HG03060 (cell line): Measurements from ENCODE around the gene MPZL3.

Source experiments
- ATAC-seq: cut with Tn5 transposase; IDR thresholded peaks from one replicate; pipeline ENCODE4 v1.9.1; 2021; ENCODE audit warnings: low read depth, moderate number of reproducible peaks; ENCODE audit not compliant: unreplicated experiment

Gene MPZL3

DNA sequence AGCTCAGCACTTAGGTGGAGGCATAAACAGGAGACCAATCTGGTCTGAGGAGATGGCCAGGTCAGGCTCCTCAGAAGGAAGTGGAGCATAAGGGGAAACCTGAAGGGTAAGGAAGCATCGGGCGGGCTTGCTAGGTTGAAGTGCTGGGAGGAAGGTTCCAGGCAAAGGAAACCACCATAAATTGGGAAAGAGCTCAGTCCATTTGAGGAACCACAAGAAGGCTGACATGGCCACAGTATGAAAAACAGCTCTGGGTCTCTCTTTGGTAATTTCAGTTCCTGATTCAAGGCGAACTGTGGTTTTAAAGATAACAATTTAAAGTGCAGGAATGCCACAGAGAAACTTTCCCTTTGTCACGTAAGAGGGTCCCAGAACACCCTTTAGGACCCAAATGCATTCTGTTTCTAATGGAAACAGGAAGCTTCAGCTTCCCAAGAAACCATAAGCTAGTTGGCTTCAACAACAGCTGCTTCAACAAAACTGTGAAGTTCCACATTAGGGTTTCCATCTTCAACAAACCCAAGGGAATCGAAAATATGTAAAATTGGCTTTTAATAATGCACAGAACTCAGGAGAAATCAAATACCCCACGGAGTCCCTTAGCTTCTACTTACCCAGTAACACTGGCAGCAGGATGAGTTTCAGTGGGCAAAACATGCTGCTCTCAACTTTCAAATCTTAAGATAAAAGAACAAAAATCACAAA, 37.8 kb downstream of the MPZL3 start:
- no peak for ATAC-seq

DNA sequence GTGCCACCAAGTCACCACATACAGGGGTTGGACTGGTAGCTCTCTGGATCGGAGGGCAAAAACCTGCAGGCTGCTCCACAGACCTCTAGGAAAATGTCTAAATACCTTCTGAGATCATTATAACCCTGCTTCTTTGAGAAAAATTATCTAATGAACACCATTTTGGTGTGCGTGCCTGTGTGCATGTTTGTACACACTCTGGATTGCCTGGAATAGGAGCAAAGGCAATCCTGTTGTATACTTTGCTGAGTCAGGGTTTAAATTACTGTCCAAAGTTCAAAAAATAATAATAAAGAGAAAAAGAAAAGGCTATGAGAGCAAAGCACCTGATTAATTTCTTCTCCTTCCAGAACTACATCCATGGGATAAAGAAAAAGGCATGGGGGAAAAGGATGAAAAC, 38.4 kb downstream of the MPZL3 start:
- ATAC-seq, result no peak

DNA sequence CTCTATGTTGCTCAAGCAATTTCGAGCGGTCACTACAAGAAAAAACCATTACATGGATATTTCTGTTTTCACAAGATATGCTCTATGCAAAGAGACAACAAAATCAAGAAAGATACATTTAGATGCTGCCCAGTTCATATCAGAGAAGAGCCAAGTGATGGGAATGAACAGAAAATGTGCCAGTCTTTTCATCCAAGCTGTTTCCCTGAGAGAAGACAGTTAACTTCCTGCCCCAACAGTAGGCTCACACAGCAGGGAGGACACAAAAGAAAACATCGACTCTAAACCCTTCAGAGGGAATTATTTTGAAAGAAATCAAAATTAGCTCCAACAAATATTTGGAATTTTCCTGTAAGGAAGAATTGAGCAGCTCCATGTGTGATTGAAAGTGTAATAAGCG, 39.0 kb downstream of the MPZL3 start:
- ATAC-seq, result no peak

DNA sequence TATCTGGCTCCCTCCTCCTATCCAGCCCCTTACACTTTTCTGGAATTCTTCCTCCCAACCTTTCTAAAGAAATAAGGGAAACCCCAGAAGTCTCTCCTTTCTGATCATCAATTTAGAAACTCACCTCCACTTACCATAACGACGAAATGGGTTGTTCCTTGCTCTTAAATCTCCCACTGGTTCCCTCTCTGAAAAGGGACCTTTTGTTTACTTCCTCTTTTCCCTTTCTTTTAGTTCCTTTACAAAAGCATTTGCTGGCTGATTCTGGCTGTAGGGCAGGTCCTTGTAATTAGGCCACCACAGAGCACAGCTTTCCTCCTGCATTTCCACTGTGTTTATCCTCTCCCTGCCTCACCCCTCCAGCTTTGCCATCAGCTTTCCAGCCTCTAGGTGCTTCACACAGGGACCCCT, 39.4 kb downstream of the MPZL3 start:
- no peak for ATAC-seq

DNA sequence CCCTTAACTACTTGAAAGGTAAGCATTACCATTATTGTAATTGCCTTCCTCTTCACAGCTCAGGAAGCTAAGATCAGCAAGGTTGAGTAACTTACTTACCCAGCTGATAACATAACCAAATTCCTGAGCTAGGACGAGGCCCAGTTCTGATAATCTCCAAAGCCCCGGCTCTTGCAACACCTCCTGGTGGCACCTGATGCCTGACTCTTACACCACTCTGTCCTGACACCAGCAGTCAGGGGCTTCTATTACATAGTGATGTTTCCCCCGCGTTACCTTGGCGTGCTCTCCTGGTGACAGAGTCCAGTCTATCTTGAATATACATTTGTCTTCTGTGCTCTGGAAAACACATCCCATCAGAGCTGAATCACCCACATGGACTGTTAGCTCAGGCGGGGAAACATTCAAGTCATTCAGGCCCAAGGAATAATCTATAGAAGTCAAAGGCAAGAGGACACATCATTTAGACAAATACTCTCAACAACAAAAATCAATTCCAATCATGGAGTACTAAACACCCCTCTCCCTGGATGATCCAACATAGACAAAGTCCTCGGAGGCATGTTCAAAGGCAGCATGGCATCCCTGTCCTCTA, 39.9 kb downstream of the MPZL3 start:
- ATAC-seq, result no peak

DNA sequence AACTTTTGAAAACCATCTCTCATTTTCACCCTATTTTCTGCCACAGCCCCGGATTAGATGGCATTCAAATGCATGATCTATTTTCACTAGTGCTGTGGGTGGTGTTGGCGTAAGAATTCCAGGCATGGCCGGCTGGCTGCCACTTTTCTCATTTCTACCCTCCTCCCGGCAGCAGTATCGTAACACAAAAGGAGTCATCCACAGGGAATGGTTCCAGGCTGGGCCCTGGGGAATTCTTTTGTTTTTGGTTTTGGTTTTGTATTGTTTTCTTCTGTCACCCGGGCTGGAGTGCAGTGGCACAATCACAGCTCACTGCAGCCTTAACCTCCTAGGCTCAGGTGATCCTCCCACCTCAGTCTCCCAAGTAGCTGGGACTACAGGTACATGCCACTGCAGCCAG, 41.2 kb downstream of the MPZL3 start:
- ATAC-seq, result no peak

DNA sequence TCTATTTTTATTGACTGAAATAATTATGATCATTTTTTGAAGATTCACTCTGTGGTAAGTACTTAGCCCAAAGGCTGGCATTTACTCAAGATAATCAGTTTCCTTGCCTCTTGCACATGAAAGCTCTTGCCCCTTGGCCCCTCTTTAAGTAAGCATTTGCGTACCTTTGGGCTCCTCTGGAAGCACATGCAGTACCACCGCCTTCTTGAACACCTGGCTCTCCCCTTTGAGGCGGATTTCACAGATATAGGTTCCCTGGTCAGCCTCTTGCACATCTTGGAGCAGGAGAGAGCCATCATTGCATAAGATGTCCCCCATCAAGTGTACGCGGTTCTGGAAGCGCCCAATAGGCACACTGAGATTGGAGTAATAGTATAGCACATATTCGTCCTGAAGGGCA, 41.8 kb downstream of the MPZL3 start:
- ATAC-seq, result no peak

DNA sequence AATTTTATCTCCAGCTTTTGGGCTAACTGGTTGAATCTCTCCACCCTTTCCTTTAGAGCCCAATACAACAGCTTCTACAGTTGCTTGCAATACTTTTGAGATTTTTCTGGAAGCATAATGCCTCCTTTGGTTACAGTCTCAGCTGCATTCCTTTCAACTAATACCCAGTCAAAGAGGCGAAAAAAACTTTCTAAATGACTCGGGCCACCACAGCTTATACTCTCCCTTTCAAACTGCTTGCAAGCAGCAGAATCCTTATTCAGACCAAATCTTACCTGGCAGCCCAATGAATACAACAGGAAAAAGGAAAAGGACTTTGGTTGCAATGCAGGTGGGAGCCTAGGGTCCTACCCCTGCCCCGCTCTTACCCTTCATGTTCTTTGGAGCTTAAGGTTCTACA, 43.1 kb downstream of the MPZL3 start:
- no peak for ATAC-seq

DNA sequence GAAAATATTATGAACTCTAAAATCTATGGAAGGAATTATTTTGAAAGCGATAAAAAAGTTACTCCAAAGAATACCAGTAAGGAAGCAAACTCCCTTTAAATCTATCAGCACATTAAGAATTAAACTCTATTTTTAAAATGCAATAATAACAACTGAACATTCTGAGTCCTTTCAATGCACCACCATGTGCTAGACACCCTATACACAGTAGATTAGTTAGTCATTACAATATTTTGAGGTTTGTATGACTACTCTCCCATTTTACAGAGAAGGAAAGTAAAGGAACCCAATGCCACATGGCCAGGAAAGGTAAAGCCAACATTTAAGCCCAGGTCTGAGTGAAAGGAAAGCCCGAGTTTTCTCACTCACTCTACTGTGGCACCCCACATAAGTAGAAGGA, 45.1 kb downstream of the MPZL3 start:
- ATAC-seq, result no peak

DNA sequence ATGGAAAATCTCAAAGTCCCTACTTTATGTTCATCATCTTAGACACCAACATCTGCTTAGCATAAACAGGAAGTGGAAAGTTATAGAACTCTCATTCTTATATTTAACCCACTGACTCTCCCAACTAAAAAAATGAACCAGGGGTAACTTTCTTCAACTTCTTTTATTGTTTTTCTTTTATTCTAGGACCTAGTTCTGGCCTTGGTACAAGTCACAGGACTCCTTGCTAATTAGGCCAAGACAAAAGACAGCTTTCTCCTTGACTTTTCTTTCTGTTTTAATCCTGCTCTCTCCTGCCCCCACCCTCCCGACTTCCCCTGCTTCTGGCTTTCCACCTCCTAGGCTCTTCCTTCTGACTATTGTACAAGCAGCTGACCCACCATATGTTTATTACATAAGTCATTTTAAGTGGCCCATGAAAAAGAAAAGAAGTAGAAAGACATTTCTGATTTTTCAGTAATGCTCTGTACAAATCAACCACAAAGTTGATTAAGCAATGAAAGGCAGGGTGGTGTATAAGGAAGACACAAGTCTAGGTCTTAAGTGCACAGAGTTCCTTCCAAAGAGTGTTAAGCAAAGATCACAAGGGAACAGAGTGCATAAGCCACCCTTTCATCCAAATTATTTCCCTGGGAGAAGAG, 45.7 kb downstream of the MPZL3 start:
- ATAC-seq, result no peak

DNA sequence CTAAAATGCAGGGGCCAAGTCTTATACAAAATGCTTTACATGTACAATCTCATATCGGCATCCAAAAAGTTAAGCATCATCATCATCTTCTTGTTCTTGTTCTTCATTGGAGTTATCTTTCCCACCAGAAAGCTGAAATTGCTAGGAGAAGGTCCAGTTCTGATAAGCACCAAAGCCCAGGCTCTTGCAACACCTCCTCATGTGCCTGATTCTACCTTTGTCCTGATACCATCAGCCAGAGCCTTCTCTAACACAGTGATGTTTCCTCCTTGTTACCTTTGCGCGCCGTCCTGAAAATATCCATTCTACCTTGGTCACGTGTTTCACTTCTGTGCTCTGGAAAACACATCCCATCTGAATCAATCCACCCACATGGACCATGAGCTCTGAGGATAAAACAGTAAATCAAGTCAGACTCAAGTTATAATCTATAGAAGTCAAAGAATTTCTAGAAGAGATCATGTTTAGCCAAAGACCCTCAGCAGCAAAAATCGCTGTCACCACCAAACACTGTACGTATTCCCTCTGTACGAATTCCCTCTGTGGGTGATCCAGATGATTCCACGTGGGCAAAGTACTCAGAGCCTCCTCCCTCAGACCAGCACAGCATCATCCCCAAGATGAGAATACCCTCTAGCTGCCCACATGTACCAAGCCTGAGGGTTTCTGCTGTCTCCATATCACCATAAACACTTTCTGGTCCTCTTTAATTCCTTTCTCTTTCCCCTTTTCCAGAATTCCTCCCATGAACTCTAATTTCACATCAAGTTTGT, 46.4 kb downstream of the MPZL3 start:
- ATAC-seq, result no peak

DNA sequence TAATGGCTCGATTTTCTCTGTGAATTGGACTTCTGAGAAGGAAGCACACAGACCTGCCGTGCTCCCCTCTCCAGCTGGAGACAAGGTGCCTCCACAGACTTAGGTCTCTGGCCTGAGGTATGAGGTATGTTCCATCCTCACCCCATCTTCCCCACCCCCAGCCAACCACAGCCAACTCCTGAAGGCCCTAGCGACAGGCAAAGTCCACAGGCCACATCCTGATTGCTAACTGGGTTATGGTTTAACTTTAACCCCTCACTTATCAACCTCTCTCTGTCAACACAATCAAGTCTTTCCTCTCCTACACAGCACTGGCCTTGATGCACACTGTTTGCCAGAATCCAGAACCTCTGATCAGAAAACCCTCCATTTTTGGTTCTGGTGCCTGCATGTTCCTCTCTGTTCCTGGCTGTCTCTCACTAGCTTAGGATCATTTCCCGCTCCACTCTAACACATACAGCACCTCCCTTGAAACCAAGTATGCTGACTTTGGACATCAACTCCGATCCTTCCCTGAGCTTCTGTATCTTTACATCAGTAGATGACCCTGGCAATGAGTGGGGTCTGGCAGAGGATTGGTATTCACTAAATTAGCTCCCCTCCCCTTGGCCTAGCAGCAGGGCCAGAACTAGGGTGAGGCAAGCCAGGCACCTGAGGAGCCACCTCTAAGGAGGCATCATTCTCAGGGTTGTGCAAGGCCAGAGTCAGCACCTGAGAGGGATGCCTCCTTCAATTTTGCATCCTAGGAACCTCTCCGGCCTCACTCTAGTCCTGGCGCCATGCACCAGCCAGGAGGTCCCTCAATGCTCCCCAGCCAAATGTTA, 49.4 kb downstream of the MPZL3 start:
- no peak for ATAC-seq

DNA sequence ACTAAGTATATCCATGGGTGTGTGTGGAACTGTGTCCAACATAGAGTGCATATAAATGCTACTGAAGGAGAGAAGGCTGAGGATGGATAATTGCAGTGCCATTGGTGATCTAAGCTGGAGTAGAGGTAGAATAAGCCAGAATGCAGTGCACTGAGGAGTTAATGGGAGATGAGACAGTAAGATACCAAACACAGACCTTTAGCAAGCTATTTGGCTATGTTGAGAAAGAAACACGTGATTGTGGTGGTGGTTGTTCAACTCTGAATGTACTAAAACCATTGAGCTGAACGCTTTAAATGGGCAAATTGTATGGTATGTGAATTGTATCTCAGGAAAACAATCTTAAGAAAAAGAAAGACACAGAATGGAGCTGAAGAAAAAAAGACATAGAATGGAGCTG, 50.2 kb downstream of the MPZL3 start:
- no peak for ATAC-seq

DNA sequence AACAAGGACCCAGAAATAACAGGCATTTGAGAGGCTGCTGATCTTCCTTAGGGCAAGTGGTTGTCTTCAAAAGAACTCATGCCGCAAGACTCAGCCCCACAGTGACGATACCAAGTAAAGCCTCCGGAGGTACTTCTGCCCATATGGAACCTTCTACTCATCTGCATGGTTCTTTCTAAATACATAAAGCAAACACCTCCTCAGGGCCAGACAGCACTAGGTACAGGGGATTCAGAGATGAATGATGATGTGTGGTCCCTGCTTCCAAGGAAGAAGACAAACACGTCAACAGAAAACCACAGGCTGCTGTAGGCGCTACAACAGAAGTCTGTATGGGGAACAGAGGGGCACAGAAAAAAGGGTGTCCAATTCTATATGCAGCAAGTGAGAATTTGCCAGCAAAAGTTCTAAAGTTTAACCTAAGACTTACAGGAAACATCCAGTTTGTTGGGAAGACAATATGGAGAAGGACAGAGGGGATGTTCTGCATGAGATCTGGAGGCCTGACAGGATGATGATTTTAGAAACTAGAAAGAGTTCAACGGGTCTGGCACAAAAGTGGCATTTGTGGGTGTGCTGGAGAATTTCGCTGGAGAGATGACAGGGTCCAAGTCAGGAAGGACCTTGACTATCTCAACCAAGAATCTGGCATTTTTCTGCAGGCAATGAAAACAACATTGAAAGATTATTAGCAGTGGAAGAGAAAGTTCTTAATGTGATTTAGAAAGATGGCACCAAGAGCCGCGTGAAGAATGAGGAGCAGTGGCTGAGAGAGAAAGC, 51.1 kb downstream of the MPZL3 start:
- no peak for ATAC-seq

DNA sequence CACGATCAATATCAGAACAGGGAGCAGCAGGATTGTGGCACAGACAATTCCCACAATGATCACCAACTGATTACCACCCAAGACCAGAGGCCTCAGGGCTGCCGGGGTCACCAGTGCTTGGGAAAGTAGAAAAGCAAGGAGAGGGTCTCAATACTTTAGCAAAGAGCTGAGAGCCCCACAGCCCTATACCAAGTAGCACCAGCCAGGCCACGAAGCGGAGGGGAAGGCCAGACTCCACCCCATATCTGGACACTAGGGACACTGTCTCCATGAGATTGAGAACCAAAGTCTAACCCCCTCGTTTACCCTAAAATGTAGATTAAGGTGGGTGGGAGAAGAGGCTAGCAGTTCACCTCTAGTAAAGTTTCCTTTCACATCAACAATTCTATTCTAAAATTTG, 51.7 kb downstream of the MPZL3 start:
- no peak for ATAC-seq

DNA sequence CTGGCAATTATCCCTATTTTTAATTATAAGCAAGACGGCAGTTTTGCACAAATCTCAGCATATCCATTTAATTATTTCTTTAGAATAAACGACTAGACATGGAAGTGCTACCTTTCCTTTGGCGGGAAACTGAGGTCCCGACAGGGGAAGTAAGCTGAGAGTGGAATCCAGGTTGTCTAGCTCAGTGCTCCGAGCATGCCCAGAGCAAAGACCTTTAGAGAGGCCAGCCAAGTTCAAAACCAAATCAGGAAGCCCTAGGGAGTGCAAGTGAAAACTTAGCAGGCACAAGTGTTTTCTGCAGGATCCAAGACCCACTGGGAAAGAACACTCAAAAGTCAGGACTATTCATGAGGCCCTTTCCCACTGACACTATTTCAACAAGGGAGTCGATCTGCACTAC, 53.0 kb downstream of the MPZL3 start:
- ATAC-seq, result no peak

DNA sequence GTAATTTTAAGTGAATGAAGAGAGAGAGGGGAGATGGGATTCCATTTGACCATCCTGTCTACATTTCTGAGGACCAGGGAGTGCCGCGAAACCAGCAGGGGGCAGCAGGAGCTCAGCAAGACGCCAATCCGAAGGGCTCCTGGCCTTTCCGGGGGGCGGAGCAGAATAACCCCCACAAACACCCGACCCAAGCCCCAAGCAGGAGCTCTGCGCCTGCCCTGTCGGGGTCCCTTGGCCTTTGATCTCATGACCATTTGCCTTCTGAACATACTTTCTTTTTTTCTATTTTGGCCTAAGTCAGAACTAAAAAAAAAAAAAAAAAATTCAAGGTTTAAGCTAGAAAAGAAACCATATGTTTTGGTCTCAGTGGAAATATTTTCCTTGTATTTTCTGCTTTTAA, 53.8 kb downstream of the MPZL3 start:
- no peak for ATAC-seq

DNA sequence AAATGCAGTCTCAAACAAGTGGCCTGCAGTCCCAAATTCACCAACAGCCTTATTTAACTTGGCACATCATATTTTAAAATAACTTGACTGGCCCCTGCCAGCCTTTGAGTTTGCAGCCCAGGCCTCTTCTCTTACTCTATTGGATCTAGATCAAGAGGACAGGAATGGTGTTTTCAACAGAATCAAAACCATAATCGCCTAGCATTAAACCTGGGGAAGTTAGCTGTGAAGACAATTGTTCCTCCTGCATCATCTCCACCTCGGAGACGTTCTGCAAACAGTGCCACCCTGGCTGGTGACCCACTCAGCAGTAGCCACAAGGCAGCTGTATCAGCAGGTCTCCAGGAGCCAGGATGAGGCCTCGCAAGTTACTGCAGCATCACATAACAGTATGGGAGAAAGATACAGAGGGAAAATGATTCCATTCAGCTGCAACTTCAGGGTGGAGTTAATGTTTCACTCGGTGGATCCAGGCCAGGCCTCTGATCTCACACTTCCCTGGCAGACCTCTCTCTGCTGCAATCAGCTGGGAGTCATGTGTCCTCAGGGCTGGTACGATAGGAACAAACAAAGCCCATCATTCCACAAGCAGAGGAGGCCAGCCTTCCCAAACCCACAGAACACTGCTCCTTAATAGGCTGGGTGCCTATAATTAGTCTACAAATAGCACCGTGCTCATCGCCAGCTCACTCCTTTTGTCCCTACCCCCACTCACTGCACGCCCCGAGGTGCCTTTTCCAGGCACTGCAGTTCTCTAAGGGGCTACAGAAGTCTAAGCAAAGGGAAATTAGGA, 57.1 kb downstream of the MPZL3 start:
- no peak for ATAC-seq
